ENCODE measurements around the gene KCNMB4. TPM values are rescaled to one million over a fixed set of nuclear protein-coding genes. Genes with fewer than 3 reads are reported as not detected.

KCNMB4 gene
- polyA plus RNA-seq, 2 of the 4 experiments (the other 2 are of a cell fraction) = 0.08 to 0.13 TPM

GRCh38 chr12:70334742-70335141 is 31.3 kb upstream of the KCNMB4 start:
- DNase-seq (ENCODE audit: low read depth in 1 of 2, low spot score in 1 of 2) = no peak
- no peak overlapping the region for H3K27ac ChIP-seq
- H3K4me3 ChIP-seq = no peak overlapping the region
- no peak for FAIRE-seq
- no peaks in the 10 kb centered on the region for H3K9me3 ChIP-seq
- POLR2A ChIA-PET = no interaction called here
- CTCF ChIA-PET = interaction anchor here (1.1 to 1.4 kb wide), 2 partner anchors 13 to 14 kb away, joined by 3 read pairs; no protein-coding TSS in a partner anchor
- 94% methylated on average over 8 of the region's 8 CpGs for WGBS (ENCODE audit: missing lambda C conversion rate)
- no peak for ATAC-seq
- no peaks in the 10 kb centered on the region for H3K4me1 ChIP-seq
- TF ChIP-seq RCOR1 (IDR thresholded peaks at IDR 0.05; ENCODE audit: low read depth, low read length) = no peak
- no peak for TF ChIP-seq HOXB13 (CRISPR knock-in tag; IDR thresholded peaks at IDR 0.05; ENCODE audit: low read depth)
- TF ChIP-seq MAFK (IDR thresholded peaks at IDR 0.05; ENCODE audit: partially characterized antibody) = no peak
- TF ChIP-seq, protein P1, sequence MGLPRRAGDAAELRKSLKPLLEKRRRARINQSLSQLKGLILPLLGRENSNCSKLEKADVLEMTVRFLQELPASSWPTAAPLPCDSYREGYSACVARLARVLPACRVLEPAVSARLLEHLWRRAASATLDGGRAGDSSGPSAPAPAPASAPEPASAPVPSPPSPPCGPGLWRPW (IDR thresholded peaks at IDR 0.05) = no peak
- TF ChIP-seq POLR2A (IDR thresholded peaks at IDR 0.05; ENCODE audit: low read length) = no peak
- no peak for TF ChIP-seq CBX8 (IDR thresholded peaks at IDR 0.05)
- TF ChIP-seq, protein P2, sequence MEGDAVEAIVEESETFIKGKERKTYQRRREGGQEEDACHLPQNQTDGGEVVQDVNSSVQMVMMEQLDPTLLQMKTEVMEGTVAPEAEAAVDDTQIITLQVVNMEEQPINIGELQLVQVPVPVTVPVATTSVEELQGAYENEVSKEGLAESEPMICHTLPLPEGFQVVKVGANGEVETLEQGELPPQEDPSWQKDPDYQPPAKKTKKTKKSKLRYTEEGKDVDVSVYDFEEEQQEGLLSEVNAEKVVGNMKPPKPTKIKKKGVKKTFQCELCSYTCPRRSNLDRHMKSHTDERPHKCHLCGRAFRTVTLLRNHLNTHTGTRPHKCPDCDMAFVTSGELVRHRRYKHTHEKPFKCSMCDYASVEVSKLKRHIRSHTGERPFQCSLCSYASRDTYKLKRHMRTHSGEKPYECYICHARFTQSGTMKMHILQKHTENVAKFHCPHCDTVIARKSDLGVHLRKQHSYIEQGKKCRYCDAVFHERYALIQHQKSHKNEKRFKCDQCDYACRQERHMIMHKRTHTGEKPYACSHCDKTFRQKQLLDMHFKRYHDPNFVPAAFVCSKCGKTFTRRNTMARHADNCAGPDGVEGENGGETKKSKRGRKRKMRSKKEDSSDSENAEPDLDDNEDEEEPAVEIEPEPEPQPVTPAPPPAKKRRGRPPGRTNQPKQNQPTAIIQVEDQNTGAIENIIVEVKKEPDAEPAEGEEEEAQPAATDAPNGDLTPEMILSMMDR (IDR thresholded peaks at IDR 0.05) = no peak
- TF ChIP-seq, protein P3, sequence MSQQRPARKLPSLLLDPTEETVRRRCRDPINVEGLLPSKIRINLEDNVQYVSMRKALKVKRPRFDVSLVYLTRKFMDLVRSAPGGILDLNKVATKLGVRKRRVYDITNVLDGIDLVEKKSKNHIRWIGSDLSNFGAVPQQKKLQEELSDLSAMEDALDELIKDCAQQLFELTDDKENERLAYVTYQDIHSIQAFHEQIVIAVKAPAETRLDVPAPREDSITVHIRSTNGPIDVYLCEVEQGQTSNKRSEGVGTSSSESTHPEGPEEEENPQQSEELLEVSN (IDR thresholded peaks at IDR 0.05; ENCODE audit: borderline replicate concordance, low read depth) = no peak
- TF ChIP-seq SMC3 (IDR thresholded peaks at IDR 0.05) = no peak
- TF ChIP-seq, protein P4, sequence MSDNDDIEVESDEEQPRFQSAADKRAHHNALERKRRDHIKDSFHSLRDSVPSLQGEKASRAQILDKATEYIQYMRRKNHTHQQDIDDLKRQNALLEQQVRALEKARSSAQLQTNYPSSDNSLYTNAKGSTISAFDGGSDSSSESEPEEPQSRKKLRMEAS (IDR thresholded peaks at IDR 0.05) = no peak
- TF ChIP-seq KDM1A (IDR thresholded peaks at IDR 0.05; ENCODE audit: low read depth) = no peak
- TF ChIP-seq PBX3 (IDR thresholded peaks at IDR 0.05) = no peak
- no peak for TF ChIP-seq HDAC2 (IDR thresholded peaks at IDR 0.05)
- TF ChIP-seq CEBPB (IDR thresholded peaks at IDR 0.05) = no peak
- TF ChIP-seq TFCP2L1 (CRISPR knock-in tag; IDR thresholded peaks at IDR 0.05) = no peak
- TF ChIP-seq MYC (IDR thresholded peaks at IDR 0.05; ENCODE audit: borderline replicate concordance, low read length) = no peak
- no peak for TF ChIP-seq SREBF2 (IDR thresholded peaks at IDR 0.05)
- no peak overlapping the region for H3K4me2 ChIP-seq

DNA sequence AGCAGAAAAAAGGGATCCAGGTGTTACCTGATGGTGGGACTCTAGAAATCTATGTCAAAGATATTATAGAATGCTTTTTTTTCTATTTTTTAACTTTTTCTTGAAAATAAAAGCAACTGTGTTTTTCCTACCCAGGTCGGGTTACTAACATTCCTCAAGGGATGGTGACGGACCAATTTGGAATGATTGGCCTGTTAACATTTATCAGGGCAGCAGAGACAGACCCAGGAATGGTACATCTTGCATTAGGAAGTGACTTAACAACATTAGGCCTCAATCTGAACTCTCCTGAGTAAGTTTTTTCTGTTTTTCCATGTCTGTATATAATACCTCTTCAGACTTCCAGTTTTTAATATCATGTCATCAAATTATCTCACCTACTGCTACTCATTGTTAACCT is 27.6 kb upstream of the KCNMB4 start:
- ChIA-PET POLR2A (no interaction called here), CTCF (interaction anchor here (0.7 kb wide), 1 partner anchor 27 kb away, joined by 3 read pairs; no protein-coding TSS in a partner anchor)
- Histone ChIP-seq H3K4me1 (no peaks in the 10 kb centered on the region), H3K4me2 (no peak overlapping the region), H3K9me3 (no peaks in the 10 kb centered on the region), H3K4me3 (no peak overlapping the region), H3K27ac (no peak overlapping the region)
- ATAC-seq (no peak), FAIRE-seq (no peak), DNase-seq (ENCODE audit: low read depth in 1 of 2, low spot score in 1 of 2) (no peak)
- WGBS (ENCODE audit: missing lambda C conversion rate) = 88% methylated on average over 2 of the region's 2 CpGs
- TF ChIP-seq MYC (IDR thresholded peaks at IDR 0.05; ENCODE audit: borderline replicate concordance, low read length) (no peak), CBX2 (IDR thresholded peaks at IDR 0.05; ENCODE audit: borderline replicate concordance, low read depth) (no peak), KDM1A (IDR thresholded peaks at IDR 0.05; ENCODE audit: low read depth) (no peak), BHLHE40 (IDR thresholded peaks at IDR 0.05; ENCODE audit: low read depth, low read length) (no peak), FOXS1 (CRISPR knock-in tag; IDR thresholded peaks at IDR 0.05) (no peak), ZSCAN20 (CRISPR knock-in tag; IDR thresholded peaks at IDR 0.05) (no peak), JUN (IDR thresholded peaks at IDR 0.05) (no peak), POLR2AphosphoS2 (conservative IDR thresholded peaks at IDR 0.05; ENCODE audit: low read length) (no peak), CEBPB (IDR thresholded peaks at IDR 0.05) (no peak), GATA3 (IDR thresholded peaks at IDR 0.05; ENCODE audit: borderline replicate concordance) (no peak), HEYL (CRISPR knock-in tag; IDR thresholded peaks at IDR 0.05) (no peak), KDM5A (IDR thresholded peaks at IDR 0.05) (no peak), HDAC2 (IDR thresholded peaks at IDR 0.05) (no peak), ZFP36 (IDR thresholded peaks at IDR 0.05; ENCODE audit: borderline replicate concordance, partially characterized antibody) (no peak)
- TF ChIP-seq, protein P3 (IDR thresholded peaks at IDR 0.05; ENCODE audit: borderline replicate concordance, low read depth) = no peak
- TF ChIP-seq, protein P5, sequence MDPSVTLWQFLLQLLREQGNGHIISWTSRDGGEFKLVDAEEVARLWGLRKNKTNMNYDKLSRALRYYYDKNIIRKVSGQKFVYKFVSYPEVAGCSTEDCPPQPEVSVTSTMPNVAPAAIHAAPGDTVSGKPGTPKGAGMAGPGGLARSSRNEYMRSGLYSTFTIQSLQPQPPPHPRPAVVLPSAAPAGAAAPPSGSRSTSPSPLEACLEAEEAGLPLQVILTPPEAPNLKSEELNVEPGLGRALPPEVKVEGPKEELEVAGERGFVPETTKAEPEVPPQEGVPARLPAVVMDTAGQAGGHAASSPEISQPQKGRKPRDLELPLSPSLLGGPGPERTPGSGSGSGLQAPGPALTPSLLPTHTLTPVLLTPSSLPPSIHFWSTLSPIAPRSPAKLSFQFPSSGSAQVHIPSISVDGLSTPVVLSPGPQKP (IDR thresholded peaks at IDR 0.05; ENCODE audit: low read depth, low read length) = no peak
- TF ChIP-seq, protein P6, sequence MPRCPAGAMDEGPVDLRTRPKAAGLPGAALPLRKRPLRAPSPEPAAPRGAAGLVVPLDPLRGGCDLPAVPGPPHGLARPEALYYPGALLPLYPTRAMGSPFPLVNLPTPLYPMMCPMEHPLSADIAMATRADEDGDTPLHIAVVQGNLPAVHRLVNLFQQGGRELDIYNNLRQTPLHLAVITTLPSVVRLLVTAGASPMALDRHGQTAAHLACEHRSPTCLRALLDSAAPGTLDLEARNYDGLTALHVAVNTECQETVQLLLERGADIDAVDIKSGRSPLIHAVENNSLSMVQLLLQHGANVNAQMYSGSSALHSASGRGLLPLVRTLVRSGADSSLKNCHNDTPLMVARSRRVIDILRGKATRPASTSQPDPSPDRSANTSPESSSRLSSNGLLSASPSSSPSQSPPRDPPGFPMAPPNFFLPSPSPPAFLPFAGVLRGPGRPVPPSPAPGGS (IDR thresholded peaks at IDR 0.05) = no peak
